LNCaP clone FGC (cell line): ENCODE data around the gene PPM1F.

ENCODE experiments used
- DNase-seq: peaks from one replicate; pipeline ENCODE4 v3.0.0-alpha.2; 2011; ENCODE audit warnings: low read depth
- H3K4me3 ChIP-seq: 2 replicates; pipeline ENCODE4 v1.5.1; 2011; ENCODE audit warnings: mild to moderate bottlenecking, low read depth, low read length, control low read depth
- CTCF ChIP-seq: IDR thresholded peaks from 2 replicates; pipeline ENCODE4 v1.5.1; 2012; ENCODE audit warnings: mild to moderate bottlenecking; ENCODE audit not compliant: control insufficient read depth, insufficient read depth; ENCODE audit errors: extremely low read depth

PPM1F gene, protein sequence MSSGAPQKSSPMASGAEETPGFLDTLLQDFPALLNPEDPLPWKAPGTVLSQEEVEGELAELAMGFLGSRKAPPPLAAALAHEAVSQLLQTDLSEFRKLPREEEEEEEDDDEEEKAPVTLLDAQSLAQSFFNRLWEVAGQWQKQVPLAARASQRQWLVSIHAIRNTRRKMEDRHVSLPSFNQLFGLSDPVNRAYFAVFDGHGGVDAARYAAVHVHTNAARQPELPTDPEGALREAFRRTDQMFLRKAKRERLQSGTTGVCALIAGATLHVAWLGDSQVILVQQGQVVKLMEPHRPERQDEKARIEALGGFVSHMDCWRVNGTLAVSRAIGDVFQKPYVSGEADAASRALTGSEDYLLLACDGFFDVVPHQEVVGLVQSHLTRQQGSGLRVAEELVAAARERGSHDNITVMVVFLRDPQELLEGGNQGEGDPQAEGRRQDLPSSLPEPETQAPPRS

DNA sequence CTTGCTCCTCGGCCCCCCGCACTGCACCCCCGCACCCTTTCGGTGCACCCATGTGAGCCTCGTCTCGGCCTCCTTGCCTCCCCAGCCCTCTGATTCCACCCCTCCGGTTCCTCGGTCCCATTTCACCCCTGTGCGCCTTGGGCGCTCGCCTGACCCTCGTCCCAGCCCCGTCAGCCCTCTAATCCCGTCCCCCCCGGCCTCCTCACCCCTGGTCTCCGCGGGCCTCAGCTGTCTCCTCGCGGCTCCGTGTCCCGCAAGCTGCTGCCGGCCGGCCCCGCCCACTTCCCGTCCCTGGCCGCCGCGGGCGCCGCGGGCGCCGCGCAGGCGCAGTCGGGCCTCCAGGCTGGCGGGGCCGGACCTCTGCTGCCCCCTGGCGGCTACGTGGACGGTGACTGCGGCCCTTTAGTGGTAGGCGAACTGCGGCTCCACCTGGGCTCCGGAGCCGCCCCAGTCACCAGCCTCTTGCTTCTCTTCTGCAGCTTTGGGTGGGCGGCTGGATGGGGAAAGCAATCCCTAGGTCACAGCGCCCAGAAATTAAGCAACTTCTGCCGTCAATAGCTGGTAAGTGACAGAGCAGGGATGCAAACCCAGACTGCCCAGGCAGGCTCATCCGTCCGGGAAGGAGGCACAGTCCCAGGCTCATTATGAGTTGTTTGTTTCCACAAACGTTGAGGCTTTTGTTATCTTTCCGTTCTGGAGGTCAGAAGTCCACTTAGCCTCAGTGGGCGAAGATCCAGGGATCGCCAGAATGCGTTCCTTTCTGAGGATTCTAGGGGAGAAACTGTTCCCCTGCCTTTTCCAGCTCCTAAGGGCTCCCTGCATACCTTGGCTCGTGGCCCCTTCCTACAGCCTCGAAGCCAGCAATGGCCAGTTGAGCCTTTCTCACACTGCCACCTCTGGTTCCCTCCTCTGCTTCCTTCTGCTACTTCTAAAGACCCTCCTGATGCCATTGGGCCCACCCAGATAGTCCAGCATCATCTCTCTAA lies at the start of gene PPM1F:
Gene PPM1F, minus strand, starts transcription at position 263 of the 986 bp plus-strand sequence. CDS start 6,800 bp downstream, outside the sequence.
- TF ChIP-seq CTCF: peak; percentile 92
- no peak for DNase-seq
- peak within 1 kb of the TSS; percentile 76 for H3K4me3 ChIP-seq

GRCh38 chr22:22001664-22002525 lies 49.2 kb upstream of the PPM1F start:
- no peak for DNase-seq
- TF ChIP-seq CTCF: no peak
- no peak overlapping the region for H3K4me3 ChIP-seq

DNA sequence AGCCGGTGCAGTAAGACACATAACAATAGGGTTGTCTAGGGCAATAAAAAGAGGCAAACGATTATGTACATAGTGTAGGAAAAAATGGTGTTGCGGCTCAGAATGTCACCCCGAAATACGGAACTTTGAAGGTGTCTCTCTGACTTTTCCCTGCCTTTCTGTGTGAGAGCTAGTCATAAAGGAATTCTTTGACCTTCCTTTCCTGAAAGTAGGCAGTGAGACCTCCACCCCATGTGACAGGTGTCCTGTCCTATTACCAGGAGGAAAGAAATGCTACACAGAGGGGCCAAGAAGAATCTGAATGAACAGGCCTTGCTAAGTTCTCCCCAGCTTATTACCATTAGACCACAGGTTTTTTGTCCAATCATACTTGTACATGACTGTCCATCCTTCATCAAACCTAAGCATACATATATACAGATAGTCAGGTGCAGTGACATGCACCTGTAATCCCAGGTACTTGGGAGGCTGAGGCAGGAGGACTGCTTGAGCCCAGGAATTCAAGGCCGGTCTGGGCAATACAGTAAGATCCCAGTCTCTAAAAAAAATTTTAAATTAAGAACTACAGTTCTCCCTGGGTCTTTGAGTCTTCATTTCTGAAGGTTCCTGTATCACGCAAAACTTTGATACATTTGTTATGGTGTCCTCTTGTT lies 46.1 kb upstream of the PPM1F start:
- TF ChIP-seq CTCF: no peak
- no peak overlapping the region for H3K4me3 ChIP-seq
- no peak for DNase-seq

DNA sequence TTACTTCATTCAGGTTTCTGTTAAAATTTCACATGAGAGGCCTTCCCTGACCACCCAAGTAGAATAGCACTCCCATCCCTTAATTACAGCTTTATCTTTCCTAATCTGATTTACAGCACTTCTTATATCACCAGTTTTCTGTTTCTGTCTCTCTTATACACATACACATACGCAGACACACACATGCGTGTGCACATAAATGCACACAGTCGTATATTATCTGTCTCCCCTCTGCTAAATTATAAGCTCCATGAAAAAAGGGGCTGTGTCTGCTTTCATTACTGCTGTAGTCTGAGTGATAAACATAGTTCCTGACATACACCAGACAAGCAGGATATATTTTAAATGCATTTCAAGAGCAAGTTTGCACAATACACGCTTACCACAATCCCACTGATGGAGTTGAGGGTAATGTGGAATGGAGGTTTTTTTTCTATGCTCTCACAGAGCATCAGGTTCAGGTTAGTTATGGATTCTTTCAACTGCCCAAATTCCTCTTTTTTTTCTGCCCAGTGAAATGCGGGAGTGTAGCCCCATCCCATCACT lies 43.6 kb upstream of the PPM1F start:
- DNase-seq: no peak
- TF ChIP-seq CTCF: no peak
- H3K4me3 ChIP-seq: no peak overlapping the region

DNA sequence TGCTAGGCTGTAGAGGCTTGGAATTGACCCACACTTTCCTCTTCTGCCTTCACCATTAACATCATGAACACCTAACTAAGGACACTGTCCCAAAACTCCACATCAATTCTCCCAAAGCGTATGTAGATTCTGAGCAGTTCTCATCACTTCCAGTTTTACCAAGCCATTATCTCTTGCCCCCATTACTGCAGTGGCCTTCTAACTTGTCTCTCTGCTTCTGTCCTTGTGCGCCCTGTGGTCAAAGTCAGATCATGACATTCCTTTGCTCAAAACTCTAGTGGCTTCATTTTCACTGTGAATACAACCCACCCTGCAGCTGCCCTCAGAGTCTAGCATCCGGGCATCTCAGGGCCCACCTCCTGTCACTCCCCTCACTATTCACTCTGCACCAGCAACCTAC lies 43.0 kb upstream of the PPM1F start:
- H3K4me3 ChIP-seq: no peak overlapping the region
- DNase-seq: no peak
- TF ChIP-seq CTCF: no peak
